ENCODE data around the gene ST14.

- TF ChIP-seq POLR2A (IDR thresholded peaks at IDR 0.05) (no peak), POLR2AphosphoS5 (IDR thresholded peaks at IDR 0.05) (no peak), CTCF (IDR thresholded peaks at IDR 0.05 in 8 of 11, conservative IDR thresholded peaks at IDR 0.05 in 3 of 11) (no peak)
These were observed 21.3 kb downstream of the ST14 start for GRCh38 chr11:130180896-130181294.
